GM19463 (cell line): ENCODE data around the gene ZMYND12.

ENCODE experiments used
- ATAC-seq: cut with Tn5 transposase; IDR thresholded peaks from one replicate; pipeline ENCODE4 v1.9.1; 2021; ENCODE audit warnings: mild to moderate bottlenecking, moderate library complexity; ENCODE audit not compliant: unreplicated experiment

ZMYND12 gene

DNA sequence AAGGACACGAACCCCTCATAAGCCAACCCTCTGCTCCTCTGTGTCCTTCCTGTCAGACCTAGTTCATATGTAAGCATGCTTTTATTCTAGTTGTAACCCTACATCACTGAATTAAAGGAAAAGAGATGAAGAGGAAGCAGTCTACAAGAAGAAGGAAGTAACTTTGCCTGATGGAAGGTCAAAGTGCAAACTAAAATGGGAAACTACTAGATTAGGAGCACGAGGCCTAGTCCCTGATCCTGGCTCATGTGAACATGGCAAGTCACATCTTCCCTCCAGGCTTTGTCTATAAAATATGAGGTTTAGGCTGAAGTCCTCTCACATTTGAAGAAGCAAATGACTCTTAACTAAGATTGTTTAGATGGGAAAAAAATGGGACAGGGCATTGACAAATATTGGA, 13.2 kb downstream of the ZMYND12 start:
- no peak for ATAC-seq

DNA sequence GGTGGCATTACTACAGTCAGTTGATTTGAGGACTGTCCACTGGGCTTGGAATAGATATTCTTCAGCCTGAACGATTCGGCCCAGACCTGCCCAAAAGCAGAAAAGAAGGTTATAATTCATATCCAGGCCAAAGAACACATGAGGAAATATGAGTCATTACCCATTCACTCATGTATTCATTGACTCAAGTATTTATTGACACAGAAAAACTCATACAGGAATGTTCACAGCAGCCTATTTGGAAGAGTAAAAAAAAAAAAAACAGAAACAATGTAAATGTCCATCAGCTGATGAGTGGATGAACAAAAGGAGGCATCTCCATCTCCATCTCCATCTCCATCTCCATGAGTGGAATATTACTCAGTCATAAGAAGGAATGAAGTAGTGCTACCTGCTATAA, 15.9 kb downstream of the ZMYND12 start:
- no peak for ATAC-seq

DNA sequence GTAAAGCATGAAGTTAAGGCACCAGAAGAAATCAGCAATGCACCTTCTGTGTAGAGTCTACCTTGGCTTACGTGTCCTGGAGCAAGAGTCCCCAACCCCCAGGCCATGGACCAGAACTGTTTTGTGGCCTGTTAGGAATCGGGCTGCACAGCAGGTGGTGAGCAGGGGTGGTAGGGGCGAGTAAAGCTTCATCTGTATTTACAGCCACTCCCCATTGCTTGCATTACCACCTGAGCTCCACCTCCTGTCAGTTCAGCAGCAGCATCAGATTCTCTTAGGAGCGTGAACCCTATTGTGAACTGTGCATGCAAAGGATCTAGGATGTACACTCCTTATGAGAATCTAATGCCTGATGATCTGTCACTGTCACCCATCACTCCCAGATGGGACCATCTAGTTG, 21.5 kb downstream of the ZMYND12 start:
- no peak for ATAC-seq

DNA sequence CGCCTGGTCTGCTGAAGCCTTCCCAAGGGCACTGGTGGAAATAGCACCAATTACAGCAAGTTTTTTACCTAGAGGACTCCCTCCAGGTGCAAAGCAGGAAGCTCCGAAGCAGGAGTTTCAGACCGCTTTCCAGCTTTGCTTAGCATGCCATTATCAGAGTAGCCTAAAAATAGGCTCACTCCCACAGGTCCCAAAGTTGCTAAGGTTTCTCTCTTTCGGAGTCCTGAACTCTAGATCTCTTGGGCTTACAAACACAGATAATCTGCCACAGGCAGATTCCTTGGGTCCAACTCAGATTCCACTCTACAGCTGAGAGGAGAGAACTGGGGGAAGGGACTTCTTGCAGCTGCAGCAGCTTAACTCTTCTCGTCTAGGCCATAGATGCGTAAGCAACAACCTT, 22.5 kb downstream of the ZMYND12 start:
- no peak for ATAC-seq

DNA sequence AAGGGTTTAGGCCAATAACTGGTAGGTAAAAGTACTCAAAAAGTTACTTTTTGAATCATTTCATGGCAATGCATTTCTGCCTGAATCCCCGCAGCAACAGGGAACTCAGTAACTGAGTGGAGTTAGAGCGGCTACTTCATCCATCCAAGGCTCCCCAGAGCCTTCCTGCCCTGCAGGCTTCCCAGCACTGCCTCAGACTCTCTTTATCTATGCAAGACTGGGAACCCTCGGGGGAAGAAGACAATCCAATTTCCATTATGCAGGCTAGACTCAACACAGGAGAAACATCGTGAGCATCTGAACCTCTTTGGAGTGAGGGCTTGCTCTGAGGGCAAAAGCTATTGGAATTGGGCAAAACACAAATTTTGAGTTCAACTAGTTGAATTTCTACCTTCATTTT, 23.1 kb downstream of the ZMYND12 start:
- no peak for ATAC-seq

DNA sequence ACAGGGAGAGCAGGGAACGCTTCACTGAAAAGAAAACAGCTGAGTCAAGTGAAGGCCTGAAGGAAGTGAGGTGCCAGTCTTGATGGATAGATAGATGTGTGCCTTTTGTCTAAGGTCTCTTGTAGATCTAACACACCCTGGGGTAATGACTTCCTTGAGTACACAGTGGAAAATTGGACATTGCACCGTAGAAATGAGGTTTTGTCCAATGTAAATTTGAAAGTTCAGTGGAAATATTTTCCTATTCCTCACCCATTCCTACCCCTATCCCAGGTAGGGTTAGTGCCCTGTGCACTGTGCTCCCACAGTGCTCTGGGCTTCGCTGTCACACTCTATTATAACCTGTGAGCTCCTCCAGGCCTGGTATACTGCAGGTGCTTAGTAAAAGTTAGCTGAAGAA, 24.3 kb downstream of the ZMYND12 start:
- no peak for ATAC-seq

DNA sequence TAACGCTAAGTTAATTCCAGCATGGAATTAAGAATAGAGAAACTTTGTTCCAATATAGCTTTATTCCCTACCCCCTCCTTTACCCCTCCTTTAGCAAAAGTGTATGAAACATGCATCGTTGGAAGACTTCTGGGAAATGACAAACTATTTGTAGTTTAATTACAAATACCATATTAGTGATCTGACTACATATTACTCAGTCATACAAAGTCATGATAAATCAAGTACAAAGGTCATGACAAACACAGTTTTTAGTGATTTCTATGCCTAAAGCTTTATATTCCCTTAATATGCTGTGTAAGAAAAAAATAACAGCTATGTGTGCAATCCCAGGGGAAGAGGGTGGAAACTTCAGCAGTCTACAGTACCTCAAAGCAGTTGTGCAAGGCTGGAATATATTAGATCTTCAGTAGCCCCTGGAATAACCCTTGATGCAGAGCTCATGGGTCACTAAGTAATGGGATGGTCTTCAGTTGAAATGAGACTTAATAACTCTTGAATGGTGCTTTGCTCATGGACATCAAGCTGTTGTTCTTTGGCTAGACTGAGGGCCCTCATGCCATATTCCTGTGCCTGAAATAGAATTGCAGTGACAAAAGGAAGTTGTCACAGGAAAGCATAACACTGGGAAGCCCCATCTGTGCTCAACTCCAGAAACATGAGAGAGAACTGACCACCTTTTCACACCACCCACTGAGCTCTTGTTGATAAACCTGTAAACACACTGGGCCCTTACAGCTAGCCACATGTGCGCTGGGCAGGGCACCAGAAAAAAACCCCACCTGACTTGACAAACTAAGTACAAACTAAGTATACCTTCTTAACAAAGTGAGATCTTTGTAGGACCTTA, 25.3 kb downstream of the ZMYND12 start:
- no peak for ATAC-seq

DNA sequence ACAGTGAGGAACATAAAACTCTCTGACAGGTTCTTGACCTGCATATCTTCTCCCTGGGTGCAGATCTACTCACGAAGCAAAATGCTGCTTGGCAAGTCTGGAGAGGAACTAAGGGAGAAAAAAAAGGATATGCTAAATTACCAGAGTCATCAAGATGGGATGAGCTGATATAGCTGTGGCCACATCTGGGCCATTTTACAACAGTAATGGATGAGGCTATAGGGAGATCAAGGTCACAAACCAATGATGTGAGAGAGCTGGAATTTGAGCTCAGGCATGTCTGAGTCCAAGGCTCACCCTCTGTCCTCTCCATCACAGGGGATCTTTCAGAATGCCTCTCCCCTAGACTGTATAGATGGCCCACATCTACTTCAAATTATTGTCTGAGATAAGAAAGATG, 26.2 kb downstream of the ZMYND12 start:
- no peak for ATAC-seq

DNA sequence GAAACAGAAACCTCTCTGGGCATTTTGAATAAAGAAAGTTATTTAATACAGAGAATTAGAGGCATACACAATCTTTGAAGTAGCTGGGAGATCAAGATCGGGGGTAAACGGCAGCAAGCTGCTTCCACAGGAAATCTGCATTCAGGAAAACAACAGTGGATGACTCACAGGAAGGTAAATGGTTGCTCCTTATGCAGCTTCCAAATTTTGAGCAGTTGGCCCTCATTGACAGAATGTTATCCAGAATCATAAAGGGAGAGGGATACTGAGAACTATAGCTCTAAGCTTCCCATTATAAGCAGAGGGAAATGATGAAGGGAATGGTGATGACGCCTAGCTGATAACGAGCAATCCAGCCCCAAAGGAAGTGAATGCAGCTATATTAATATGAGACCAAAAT, 28.6 kb downstream of the ZMYND12 start:
- ATAC-seq, result no peak

DNA sequence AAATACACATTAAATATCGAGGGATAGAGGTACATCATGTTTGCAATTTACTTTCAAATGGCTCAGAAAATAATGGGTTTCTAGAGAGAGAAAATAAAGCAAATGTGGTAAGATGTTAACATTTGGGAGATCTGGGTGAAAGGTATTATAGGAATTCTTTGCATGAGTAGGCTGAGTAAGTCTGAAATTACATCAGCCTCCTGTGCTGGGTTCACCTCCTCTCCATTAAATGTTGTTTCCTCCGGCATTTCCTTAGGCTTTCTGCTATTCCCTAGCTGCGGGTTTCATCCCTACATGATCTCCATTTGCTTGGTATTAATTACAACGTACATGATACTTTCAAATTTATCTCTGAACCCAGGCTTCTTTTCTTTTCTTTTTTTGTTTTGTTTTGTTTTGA, 31.6 kb downstream of the ZMYND12 start:
- no peak for ATAC-seq

DNA sequence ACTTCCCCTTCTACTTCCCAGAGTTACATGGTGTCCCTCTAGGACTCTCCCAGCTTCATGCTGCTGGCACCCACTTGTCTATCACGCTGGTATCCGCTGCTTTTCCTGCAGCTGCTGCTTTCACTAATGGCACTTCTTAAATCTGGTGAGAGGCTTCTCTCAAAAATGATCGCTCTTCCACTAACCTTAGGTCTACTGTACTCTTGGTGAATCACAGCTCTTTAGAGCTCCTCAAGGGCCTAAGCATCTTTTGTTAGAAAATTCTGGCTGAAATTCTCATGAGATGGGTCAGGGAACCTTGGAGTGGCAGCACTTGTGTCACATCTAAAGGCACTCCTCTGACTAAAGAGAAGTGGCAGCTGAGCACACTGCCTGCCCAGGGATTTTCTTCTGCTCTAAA, 32.1 kb downstream of the ZMYND12 start:
- no peak for ATAC-seq

DNA sequence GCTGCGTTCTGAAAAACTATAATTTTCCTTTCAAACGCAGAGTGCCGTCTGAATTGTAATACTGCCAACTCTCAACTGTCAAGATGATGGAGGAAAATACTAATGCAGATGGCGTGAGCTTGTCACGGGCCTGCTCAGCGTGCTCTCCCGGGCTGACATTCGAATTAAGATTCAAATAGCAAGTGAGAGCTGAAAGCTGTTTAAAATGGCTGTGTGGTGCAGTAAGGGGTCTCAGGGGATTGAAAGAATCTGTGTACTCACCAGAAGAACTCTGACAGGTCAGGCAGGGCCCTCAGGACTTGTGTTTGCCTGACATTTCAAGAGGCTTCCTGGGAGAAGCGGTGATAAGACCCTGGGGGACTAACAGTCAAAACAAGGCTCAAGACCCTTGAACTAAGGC, 33.1 kb downstream of the ZMYND12 start:
- ATAC-seq, result no peak

DNA sequence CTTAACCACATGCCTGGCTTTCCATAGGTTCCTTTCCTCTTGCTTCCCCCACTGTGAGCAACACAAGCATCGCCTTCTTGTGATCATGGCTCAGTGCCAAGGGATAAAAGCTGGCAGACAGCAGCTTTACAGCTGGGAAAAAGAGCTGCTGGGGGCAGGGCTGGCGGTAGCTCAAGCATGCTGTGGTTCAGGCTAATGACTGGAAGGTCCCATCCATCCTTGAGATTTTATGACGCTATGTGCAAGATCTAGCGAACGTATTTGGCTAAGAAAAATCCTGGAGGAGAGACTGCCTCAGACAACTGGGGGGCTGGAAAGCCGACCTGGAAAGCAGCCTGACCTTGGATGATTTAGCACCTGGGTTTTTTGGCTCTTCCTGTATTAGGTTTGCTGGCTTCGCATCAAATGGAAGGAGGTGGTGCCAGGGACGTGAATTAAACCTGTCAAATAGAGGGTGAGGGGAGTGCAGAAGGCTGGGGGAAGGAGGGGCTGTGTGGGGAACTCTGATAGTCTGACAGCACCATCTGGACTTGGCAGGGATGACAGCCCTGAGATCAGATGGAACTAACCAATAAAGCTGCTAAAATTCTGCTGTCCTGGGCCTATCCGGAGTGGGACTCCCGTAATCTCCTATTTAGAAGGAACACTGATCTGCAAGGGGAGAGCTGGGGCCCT, 34.8 kb downstream of the ZMYND12 start:
- no peak for ATAC-seq

DNA sequence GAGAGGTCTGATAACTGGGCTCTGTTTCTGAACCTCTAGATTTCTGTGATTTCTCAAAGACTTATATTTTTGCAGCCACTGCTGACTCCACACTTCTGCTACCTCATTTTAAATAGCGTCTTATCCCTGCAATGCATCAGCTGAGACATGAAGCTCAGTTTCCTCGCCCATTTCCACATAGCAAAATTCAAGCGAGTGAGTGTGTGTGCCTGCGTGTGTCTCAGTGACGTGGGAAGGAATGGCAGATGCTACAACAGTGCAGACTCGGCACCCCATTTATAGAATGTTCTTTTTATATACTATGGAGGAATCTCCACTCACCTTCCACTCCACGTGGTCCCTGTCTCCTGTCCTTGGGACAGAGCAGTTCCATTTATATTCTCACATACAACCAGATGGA, 35.7 kb downstream of the ZMYND12 start:
- no peak for ATAC-seq

DNA sequence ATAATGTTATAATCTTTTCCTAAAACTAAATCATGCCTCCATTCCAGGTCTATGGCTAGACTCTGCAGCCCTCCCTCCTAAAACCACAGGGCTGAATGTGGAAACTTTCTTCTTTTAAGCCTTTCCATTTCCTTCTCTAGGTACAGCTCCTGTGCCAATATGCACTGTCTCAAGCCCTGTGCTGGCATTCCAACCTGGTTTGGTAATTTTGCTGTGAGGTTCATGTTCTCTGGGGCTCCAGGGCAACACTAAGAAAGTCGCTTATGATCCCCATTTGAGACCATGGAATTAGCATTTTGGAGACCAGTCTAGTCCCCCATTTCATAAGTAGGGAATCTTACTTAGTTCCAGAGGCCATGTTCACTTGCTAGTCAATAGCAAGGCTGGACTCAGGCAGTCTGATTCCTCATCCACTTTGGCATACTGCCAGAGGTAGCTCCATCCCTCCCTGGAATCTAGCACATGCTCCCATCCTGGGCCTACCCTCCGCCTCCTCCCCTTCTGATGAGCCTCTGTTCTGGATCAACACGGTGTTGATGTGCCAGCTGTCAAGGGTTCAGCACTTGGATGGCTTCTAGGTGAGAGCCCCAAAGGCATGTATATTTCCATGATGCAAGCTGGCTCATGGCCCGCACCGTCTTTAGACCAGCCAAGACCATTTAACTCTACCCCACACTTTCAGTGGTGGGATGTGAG, 36.5 kb downstream of the ZMYND12 start:
- no peak for ATAC-seq

DNA sequence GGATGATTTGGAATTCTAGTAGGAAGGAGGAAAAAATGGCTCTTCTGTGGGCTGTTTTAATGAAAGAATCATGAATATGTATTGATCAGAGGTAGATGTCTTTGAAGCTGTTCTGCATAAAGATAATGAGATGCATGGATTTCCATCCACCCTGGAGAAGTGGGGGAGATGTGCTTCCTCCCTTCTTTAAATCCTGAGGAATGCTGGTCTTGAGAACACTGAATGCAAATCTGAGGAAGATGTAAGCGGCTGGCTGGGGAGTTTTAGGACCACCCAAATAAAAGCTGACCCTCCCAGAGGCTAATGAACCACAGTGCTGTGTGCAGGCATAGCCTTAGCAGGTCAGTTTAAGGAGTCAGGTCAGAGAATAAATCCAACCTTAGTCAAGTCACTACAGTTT, 37.3 kb downstream of the ZMYND12 start:
- ATAC-seq, result no peak

DNA sequence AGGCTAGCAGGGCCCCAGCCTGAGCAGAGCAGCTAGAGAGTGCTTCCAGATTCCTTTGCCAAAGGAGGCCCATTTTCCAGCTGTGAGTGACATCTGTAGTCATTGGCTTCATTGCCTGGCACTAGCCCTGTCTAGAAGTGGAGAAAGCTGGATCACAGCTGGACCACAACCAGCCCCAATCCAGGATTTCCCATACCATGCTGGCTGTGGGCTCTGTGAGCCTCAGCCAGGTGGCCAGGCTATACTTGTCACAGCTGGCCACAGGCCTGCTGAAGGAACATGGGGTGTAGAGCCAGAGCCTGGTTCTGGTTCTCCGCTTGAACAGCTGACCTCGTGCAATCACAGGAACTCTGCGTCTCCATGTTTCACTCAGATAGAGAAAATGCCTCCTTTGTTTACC, 38.7 kb downstream of the ZMYND12 start:
- no peak for ATAC-seq

DNA sequence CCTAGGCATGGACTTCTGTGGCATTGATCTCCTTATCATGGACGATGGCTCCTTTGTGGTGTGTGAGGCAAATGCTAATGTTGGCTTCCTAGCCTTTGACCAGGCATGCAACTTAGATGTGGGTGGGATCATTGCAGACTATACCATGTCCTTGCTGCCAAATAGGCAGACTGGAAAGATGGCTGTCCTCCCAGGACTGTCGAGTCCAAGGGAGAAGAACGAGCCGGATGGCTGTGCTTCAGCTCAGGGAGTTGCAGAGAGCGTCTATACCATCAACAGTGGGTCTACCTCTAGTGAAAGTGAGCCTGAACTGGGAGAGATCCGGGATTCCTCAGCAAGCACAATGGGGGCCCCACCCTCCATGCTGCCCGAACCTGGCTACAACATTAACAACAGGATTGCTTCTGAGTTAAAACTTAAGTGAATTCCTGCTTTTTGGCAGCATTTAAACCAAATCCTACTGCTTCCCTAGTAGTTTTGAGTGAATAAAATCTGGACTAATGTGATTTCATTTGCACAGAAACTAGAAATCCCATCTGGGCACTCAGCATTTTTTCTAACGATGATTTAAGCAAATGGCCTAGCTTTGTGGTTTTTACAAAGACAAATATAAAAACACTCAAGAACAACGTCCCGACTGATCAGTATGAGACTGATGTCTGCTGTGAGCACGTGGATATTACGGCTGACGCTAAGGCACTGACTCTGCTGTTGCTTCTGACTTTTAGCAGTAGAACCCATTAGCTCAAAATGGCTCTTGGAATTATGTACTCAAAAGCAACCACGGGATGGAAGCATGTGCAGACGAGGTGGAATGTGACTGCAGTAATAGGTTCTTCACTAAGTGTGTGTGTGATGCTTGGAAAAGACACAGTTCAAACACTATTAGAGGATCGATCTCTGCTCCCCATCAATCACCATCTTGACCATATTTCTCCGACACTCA, 41.0 kb downstream of the ZMYND12 start:
- no peak for ATAC-seq

DNA sequence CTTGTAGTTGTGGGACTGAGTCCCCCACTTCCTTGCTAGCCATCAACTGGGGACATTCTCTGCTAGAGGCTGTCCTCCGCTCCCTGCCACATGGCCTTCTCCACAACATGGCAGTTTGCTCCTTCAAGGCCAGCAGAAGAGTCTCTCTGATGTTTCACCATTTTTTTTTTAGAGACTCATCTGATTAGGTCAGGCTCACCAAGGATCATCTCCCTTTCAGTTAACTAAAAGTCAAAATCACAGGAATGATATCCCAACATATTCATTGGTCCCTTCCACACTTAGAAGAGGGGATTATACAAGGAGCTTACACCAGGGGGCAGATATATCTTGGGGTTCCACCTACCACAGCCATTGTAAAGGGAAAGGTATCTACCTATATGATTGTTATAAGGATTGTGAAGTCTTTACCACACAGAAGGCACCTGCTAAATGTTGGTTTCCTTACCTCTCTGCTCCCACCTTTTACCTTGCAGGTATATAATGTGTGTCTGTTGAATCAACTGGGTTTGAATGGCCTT, 51.9 kb downstream of the ZMYND12 start:
- ATAC-seq, result no peak

DNA sequence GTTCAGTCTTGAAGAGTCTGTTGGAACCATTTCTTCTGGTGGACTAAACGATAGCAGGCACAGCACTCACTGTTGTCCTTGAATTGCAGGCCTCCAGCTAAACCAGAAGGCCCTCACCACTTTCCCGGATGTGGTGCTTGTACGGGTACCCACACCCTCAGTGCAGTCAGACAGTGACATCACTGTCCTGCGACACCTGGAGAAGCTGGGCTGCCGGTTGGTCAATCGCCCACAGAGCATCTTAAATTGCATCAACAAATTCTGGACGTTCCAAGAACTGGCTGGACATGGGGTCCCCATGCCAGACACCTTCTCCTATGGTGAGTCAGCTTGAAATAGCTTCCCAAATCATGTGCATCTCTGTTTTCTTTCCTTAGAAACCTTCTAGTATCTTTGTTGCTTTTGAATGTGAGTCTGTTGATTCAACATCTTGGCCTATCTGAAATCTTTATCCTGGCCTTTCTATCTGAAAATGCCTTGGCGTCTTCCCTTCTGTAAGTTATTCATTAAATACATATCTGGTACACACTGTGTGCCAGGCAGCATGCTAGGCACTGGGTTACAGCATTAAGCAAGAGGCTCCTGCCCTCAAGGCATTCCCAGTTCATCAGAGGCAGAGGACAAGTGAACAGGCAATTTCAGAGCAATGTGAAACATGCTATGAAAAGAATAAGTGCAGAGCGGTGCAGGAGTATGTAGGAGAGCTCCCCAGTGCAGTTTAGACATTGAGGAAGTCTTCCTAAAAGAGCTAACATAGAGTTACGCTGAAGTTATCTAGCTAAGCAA, 56.3 kb downstream of the ZMYND12 start:
- ATAC-seq, result no peak
